HG03060 (cell line): ENCODE results near the gene PADI4.
"Not testable (repeated sequence)": the region's sequence is repeated elsewhere in the genome, so short reads cannot be mapped to it uniquely, and the experiment has no call there.

Experiments
- ATAC-seq: cut with Tn5 transposase; IDR thresholded peaks from one replicate; pipeline ENCODE4 v1.9.1; 2021; ENCODE audit warnings: low read depth, moderate number of reproducible peaks; ENCODE audit not compliant: unreplicated experiment

Gene PADI4

DNA sequence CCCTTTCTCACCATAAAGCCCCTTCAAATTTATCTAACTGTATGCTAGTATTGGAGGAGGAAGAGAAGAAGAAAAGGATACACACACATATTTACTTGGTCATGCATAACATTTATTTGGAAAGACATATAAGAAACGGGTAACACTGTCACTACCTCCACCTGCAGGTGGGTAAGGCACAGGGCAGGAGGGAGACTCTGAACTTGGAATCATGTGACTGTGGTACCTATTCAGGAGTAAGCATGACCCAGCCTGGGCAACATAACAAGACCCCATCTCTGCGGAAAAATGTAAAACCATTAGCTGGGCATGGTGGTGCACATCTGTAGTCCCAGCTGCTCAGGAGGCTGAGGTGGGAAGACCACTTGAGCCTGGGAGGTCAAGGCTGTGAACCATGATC is 62.6 kb downstream of the PADI4 start:
- ATAC-seq, result no peak

DNA sequence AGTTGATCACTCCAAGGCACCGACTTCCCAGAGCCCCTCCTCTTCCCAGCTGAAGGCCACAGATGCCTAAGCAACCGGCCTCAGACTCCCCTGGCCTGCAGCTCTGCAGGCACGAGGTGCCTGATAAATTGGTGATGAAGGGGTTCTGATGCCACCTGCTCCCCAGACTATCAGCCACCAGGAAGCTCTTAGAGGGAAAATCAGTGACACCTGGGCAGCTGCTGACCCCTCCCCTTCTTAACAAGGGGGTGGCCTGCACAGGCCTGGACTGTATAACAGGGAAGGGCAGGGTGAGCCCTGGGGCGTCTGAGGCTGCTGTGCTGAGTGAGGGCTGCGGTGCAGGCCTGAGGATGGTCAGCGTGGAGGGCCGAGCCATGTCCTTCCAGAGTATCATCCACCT is 63.9 kb downstream of the PADI4 start, which contains the start of gene PADI6:
PADI6 (plus strand) TSS at position 301 of the 400 bp plus-strand sequence; CDS start at position 351, 50 bp downstream.
- no peak for ATAC-seq

DNA sequence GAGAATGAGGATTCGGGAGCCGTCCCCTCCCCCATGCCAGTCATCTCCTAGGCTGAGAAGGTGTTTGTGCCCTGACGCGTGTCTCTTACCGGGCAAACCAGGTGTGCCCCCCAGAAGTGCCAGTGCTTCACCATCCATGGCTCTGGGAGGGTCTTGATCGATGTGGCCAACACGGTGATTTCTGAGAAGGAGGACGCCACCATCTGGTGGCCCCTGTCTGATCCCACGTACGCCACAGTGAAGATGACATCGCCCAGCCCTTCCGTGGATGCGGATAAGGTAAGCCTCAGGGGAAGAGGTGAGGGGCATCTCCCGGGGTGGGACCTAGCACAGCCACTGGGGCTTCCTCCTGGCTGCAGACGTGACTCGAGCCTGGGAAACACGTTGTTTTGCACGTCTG is 65.0 kb downstream of the PADI4 start:
- no peak for ATAC-seq

DNA sequence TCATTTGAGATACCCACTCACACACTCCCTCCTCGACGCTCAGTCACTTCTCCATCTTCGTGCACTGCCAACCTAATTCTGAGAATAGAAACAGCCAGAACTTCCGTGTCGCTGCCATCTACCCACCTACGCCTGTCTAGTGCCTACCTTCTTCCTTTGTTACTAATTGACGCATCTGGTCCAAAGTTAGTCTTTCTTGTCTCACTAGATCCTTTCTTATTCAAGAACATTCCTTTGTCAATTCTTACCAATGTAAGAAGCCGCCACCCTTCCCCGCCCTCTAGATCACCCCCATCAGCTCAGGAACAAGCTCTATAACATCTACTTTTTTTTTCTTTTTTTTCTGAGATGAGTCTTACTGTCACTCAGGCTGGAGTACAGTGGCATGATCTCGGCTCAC is 67.7 kb downstream of the PADI4 start:
- ATAC-seq, result no peak

DNA sequence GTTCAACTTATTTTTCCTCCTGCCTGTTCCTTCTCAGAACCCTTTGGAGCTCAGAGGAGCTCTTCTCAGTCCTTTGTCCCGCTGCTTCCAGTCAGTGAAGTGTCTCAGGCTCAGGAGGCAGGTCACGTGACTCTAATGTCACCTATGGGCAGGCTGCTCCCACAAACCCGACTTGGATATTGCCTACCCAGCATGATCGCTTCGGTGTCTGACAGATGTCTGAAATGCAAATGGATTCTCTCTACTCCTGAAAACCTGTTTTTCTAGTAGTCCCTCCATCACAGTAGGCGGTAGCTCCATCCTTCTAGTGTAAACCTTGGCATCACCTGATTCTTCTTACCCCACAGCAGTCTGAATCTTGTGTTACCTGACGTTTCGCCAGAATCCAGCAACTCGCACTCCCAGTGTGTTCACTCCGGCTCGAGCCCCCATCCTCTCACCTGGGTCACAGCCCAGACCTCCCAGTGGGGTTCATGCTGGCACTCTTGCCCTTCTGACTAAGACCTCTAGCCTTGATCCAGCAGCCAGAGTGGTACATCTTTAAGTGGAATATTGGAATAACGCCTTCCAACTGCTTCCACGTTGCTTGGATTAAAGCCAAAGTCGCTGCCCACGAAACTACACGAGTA is 69.4 kb downstream of the PADI4 start:
- no peak for ATAC-seq

DNA sequence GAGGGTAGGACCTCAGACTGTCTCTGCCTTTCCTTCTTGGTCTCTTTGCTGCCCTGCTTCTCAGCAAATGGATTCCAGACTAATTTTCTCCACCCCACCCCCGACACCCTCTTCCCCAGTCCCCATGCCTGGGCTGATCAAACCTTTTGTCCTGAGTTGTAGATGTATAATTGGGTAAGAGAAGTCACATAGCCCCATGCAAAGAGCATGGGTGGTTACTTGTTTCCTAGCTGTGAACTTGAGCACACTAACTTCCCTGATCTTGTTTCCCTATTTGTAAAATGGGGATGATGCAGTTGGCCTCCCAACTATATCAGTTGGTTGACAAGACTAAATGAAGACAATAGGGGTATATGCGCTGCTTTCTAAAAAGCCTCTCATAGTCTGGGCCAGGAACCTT is 73.2 kb downstream of the PADI4 start:
- no peak for ATAC-seq

DNA sequence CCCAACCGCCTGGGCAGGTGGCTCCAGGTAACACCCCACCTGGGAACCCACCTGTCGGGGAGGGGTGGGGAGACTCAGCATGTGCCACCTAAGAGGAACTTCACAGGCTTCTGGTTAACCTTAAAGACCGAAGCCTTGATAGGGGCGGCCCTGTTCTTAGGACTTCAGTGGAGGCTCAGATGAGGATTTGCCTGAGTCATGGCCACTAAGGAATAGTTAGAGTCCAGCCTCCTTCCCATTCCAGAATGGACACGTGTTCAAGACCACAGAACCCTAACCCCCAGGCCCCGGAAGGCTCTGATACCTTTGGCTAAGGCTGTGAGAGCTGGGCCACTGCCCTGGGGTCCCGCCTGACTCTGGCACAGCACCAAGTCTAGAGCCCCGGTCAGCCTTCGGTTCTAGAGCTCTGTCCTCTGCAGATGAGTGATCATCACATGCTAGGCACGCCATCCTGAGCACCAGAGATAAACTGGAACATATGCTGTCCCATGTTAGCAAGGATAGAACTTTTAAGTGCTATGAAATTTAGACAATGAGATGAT is 84.3 kb downstream of the PADI4 start:
- no peak for ATAC-seq

DNA sequence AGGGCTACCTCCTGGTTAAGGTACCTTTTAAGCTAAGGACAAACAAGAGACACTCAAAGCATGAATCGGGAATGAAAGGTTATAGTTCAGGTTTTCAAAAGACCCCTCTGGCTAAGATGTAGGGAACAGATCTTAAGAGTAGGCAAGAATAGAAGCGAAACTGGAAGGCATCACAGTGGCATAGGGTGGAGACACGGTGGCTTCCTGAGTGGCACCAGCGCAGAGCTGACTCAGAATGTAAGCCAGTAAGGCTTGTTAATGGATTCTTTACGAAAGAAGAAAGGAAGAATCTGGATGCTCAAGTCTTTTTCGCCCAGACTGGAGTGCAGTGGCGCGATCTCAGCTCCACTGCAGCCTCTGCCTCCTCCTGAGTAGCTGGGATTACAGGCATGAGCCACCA is 85.2 kb downstream of the PADI4 start:
- ATAC-seq, result no peak

DNA sequence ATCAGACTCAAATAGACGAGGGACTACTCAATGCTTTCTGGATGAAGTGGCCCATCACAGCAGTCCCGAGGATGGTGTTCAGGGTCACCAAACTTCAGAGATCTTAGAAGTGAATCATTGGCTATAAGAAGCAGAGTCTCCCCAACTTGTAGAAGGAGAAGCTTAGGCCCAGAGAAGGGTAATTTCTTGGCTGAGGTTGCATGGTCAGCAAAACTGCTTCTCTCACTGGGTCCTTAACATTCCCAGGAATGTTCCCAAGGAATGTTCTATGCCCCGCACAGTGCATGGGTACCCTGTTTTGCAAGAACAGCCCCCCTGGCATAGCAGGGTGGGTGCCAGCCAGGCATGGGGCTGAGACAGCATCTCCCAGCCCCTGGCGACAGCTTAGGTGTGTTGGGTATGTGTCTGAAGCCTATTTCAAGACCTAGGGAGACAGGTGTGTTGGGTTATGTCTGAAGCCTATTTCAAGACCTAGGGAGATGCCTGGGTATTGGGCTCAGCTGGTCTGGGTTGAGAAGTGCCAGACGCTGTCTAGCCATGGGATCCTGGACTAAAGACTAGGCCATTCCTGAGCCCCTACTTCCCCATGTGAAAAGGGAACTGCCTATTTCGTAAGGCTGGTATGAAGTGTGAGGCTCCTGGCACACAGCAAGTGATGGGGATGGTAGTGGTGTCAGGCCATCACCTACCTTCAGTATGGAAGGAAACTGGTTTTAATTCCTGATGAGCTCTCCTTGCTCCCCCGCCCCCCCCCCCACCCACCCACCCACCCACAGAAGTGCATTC is 90.1 kb downstream of the PADI4 start:
- no peak for ATAC-seq

DNA sequence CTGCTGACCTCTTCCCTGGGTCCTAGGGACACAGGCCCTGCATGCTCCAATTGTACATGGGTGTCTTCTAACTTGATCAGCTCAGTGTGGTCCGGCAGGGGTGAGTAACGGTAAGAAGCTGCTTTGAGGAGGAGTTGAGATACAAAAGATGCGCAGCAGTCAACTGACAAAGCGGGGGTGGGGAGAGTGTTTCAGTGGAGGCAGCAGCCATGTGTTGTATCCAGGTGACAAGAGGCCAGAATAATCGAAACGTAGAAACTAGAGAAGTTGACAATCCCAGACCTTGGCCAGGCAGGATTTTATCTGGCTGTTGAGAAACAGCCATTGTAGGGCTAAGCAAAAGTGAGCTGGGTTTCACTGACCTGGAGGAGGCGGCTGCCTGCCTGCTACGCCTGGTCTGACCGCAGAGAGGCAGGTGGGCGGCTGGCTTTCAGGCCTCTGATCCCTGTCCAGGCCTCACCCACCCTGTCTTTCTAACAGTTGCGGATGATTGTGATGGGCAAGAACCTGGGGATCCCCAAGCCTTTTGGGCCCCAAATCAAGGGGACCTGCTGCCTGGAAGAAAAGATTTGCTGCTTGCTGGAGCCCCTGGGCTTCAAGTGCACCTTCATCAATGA is 92.8 kb downstream of the PADI4 start:
- no peak for ATAC-seq

DNA sequence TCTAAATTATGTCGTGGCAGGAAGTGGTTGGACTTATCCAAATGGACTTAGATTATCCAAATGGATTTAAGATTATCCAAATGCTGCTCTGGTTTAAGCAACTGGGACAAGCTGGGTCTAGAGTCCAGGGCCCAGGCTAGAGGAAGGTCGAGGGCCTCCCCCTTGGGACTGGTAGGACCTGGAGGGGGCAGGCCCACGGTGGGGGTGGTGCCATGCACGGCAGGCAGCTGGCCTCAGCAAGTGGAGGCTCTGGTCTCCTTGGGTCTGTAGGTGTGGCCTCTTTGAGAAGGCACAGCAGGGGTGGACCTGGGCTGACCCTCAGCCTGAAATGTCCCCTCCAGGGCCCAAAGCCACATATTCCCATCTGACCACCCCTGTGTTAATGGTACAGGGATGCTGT is 93.8 kb downstream of the PADI4 start:
- no peak for ATAC-seq

DNA sequence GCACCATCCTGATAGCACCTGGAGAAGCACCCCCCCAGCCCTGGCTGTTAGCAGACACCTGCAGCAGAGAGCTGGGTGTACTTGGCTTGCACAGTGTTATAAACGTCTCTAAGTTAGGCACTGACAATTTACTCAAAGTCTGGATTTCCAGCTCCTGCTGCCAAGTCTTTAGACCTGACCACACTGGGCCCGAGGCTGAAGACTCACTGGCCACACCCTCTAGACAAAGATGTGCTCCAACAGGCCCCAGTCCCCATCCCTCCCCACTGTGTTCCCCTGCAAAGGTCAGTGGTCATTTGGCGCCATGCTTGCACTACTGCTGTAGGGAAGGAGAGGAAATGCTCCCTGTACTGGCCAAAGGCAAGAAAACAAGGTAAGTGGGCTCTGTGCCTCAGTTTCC is 95.1 kb downstream of the PADI4 start:
- no peak for ATAC-seq

DNA sequence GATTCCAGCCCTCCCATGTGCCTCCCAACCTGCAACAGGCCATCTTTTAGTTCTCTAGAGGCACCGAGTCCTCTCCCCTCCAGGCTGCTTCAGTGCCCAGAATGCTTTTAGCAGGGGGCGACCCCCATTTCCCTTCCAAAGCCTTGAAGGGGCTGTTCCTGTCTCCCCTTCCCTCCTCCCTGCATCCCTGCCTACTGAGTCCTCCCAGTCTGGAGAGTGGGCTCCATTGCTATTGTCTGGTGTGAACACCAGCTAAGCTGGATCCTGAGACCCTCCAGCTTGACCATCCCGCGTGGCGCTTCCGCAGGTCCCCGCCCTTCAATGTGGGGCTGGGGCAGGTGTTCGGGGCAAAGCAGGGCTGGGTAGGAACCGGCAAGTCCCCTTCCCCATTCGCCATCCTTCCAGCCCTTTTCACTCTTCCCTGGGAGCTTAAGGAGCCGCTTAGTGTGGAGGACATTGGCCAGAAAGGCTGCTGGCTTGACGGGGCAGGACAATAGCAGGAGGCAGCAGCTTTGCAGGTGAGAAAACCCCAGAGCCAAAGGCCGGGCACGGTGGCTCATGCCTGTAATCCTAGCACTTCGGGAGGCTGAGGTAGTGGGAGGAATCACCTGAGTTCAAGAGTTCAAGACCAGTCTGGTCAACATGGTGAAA is 96.2 kb downstream of the PADI4 start:
- ATAC-seq, result no peak

DNA sequence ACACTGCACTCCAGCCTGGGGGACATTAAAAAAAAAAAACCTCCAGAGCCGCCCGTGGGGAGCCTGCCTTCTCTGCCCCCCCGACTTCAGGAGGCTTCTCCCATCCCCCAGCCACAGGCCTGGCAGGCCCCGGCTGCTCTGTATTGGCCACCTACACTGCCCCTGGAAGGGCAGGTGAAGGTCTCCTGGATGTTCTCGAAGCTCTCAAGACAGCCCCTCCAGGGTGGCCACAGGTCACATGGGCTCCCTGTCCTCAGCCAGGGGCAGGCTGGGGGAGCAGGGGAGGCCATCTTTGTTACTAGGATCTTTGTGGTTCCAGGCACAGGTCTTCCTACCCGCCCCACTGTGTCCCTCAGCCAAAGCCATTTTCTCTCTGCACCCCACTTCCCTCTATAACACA is 96.8 kb downstream of the PADI4 start:
- no peak for ATAC-seq

DNA sequence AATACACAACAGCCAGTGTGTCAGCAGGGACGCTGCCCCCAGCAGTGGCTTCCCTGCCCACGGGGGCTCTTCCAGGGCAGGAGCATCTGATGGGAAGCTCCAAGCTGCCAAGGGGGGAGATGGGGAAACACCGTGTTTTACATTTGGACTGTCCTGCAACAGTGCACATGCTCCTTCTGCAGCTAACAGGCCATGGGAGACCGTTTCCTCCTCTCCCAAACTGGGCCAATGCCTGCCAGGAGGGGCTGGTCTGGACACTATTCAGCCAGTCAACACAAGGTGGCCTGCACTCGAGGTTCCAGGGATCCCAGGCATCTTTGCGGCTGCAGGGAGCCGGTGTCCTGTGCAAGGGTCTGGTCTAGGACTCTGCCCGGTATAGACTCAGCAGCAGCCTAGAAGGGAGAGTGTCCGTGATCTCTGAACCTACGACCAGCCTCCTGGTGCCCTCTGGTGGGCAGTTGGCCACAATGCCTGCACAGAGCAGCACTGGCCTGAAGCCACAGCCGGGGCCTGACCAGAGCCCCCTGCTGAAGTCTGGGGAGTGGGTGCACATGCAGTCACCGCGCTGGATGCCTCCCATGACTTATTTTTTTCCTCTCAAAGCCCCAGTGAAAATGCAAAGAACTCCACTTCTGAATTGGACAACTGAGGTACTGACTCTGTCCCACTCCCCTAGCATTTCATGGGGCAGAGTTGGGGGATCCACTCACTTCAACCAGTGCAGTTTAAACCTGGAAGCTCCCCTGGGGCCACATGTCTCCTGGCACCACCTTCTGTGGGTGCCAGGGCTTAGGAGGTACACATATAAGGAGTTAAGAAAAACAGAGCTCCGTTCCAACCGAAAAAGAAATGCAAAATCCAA is 98.1 kb downstream of the PADI4 start:
- ATAC-seq, result no peak

DNA sequence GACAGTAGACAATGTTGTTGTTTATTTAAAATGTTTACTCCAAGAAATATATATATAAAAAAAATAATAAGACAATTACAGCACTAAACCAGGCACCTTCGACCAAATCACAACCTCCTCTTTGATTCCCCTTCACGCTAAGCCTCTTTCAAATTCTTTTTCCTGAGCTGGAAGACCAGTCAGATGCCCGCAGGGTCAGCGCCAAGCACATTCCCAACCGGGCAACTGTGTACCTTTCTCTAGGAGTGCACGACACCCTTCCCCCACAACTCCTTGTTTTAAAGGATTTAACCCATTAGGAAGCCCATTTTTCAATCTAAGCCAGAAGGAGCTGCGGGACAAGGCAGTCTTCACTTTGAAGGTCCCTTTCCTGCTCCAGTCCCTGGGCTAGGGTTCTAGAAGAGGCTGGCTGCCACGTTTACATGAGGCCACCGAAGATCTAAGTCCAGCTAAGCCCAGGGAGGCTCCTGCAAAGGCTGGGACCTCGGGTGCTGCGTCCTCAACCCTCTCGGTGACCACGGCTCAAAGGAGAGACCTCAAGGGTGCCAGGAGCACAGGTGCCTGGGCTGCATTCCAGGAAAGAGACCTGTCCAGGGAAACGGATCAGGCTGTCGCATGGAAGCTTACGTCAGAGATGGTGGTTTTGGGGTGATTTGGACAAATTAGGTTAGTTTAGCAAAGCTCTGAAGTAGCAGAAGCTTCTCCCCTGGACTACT is 98.9 kb downstream of the PADI4 start:
- ATAC-seq, result not testable (repeated sequence)

DNA sequence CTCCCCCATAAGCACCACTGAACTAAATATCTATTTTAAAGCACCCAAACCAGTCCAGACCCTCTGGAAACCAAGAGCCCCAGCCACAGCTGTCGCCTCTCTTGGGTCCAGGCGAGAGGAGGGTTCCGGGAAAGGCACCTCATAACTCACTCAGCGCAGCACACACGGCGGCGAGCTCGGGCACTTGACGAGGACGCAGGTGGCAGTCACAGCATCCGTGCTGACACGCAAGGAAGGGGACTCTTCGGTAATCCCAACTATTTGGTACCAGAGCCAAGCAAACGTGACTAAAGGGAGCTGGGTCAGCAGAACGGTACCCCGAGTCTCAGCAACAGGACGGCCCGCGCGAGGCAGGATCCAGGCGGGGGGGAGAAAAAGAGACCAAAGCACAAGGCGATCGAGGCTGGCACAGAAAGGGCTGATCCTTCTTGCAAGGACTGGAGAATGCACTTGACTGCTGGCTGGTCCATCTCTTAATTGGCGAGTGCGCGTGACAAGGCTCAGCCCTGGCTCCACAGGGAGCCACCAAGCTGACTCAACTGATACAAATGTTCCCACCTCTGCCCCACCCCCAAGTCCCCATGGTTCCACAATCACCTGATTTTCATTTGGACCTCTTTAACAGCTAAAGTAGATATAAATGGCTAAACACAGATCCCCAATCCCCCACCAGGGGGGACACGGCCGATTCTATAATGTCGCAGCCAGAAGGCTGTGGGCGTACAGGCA is 100.0 kb downstream of the PADI4 start:
- ATAC-seq, result not testable (repeated sequence)

DNA sequence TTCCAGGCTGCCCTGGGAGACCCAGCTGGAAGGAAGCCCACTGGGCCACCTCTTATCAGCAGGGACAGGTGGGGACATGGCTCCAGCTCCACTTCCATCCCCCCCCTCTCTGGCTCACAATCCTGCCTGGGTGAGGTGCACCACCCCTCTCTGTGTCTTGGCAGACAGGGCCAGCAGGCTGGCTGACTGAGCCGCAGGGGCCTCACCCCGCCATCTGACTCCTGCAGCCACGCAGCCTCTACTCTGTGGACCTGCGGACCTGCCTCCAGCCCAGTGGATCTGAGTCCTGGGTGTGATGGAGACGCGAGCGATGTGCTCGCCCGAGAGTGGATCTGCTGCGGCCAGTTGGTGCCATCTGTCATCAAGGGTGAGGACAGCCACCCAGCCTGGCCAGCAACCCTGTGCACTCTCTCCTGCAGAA is 101.4 kb downstream of the PADI4 start:
- ATAC-seq, result no peak
